HG02840 (cell line): ENCODE results near the gene DMPK.

Experiments used
- ATAC-seq: cut with Tn5 transposase; IDR thresholded peaks from one replicate; pipeline ENCODE4 v1.9.1; 2021; ENCODE audit warnings: mild to moderate bottlenecking, moderate library complexity, moderate number of reproducible peaks; ENCODE audit not compliant: unreplicated experiment, low FRiP score

Gene DMPK

GRCh38 chr19:45782162-45782691 is at the start of gene DMPK:
TSS of gene DMPK (minus strand) at chr19:45782490. CDS start at chr19:45782352, 138 bp downstream.
- ATAC-seq, result no peak

GRCh38 chr19:45828945-45829344 is 46.7 kb upstream of the DMPK start:
- ATAC-seq, result no peak

- no peak for ATAC-seq
Observed at GRCh38 chr19:45828523-45828922, 46.2 kb upstream of the DMPK start.

- ATAC-seq, result no peak
Observed at GRCh38 chr19:45827459-45828093, 45.3 kb upstream of the DMPK start.

GRCh38 chr19:45826934-45827333 is 44.6 kb upstream of the DMPK start:
- ATAC-seq, result no peak

- ATAC-seq, result no peak
Observed at GRCh38 chr19:45825917-45826893, 43.9 kb upstream of the DMPK start.

GRCh38 chr19:45825263-45825605 is 42.9 kb upstream of the DMPK start:
- no peak for ATAC-seq

GRCh38 chr19:45824531-45825262 is 42.4 kb upstream of the DMPK start:
- ATAC-seq, result no peak

- ATAC-seq, result no peak
Observed at GRCh38 chr19:45824041-45824471, 41.8 kb upstream of the DMPK start.

GRCh38 chr19:45823182-45823581 is 40.9 kb upstream of the DMPK start:
- ATAC-seq, result no peak

GRCh38 chr19:45822716-45823115 is 40.4 kb upstream of the DMPK start:
- ATAC-seq, result no peak

GRCh38 chr19:45821570-45821969 is 39.3 kb upstream of the DMPK start:
- ATAC-seq, result no peak

- ATAC-seq, result no peak
Observed at GRCh38 chr19:45821103-45821521, 38.8 kb upstream of the DMPK start.

- no peak for ATAC-seq
Observed at GRCh38 chr19:45820413-45821102, 38.3 kb upstream of the DMPK start.

GRCh38 chr19:45819769-45820168 is 37.5 kb upstream of the DMPK start:
- ATAC-seq, result no peak

GRCh38 chr19:45817725-45818301 is 35.5 kb upstream of the DMPK start:
- no peak for ATAC-seq

GRCh38 chr19:45817010-45817724 is 34.9 kb upstream of the DMPK start:
- ATAC-seq, result peak; percentile 88

- no peak for ATAC-seq
Observed at GRCh38 chr19:45816236-45817009, 34.1 kb upstream of the DMPK start.
